Stomach (tissue), 4 donors: ENCODE results near the gene EIF3L.

Experiments used
- EP300 ChIP-seq: sonication (generic); formaldehyde crosslinking; IDR thresholded peaks from one replicate; pipeline ENCODE4 v1.6.1; 2017; ENCODE audit warnings: antibody characterized with exemption
- POLR2A ChIP-seq, 4 donors: fragments of 450-650 bp; IDR thresholded peaks; one replicate each; pipeline ENCODE4 v1.6.1; 2016; ENCODE audit warnings: antibody characterized with exemption in 4 of 4, control low read depth in 2 of 4, mild to moderate bottlenecking in 1 of 4, moderate library complexity in 1 of 4
- TF ChIP-seq, protein P1 (sequence below), 7 experiments: fragments of 450-650 bp in 4 of 7; fragments of 200-600 bp in 3 of 7; sonication (generic) in 3 of 7; IDR thresholded peaks; one replicate each; pipeline ENCODE4 v1.5.1; 2016 to 2019; ENCODE audit warnings: antibody characterized with exemption in 7 of 7, control low read depth in 2 of 7, mild to moderate bottlenecking in 1 of 7

DNA sequence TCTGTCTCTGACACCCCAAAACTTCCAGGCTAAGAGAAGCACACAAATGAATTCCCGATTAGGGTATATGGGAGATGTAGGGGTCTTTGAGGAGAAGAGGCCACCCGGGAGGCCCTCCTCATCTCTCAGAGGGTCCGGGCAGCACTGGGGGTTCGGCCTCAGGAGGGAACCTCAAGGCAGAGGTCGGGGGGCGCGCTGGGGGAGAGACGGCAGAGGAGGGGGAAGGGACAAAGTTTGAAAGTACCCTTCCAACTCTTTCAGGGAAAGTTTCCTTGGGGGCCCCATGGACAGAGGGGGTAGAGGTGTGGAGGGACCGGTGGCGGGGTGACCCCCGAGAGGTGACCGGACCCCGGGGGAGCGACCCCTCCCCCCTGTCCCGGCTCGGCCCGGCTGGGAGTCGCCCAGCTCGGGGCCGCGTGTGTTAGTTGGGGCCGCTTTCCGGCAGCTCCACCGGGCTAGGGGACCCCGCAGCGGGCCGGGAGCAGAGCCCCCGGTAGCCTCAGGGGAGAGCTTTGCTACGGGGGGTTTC lies 44.8 kb upstream of the EIF3L start:
- TF ChIP-seq, protein P1, sequence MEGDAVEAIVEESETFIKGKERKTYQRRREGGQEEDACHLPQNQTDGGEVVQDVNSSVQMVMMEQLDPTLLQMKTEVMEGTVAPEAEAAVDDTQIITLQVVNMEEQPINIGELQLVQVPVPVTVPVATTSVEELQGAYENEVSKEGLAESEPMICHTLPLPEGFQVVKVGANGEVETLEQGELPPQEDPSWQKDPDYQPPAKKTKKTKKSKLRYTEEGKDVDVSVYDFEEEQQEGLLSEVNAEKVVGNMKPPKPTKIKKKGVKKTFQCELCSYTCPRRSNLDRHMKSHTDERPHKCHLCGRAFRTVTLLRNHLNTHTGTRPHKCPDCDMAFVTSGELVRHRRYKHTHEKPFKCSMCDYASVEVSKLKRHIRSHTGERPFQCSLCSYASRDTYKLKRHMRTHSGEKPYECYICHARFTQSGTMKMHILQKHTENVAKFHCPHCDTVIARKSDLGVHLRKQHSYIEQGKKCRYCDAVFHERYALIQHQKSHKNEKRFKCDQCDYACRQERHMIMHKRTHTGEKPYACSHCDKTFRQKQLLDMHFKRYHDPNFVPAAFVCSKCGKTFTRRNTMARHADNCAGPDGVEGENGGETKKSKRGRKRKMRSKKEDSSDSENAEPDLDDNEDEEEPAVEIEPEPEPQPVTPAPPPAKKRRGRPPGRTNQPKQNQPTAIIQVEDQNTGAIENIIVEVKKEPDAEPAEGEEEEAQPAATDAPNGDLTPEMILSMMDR (IDR thresholded peaks at IDR 0.05): no peak
- TF ChIP-seq POLR2A (IDR thresholded peaks at IDR 0.05) (no peak), EP300 (no peak)
